Colon (tissue), 2 donors: Measurements from ENCODE around the gene SGK1.

Source experiments
- FAIRE-seq: peaks from 2 replicates; lab custom pipeline; 2012; peaks lifted over from hg19 to GRCh38; lab: Jason Lieb, UNC
- donor health status: control.
- donor health status: control.

Gene SGK1

DNA sequence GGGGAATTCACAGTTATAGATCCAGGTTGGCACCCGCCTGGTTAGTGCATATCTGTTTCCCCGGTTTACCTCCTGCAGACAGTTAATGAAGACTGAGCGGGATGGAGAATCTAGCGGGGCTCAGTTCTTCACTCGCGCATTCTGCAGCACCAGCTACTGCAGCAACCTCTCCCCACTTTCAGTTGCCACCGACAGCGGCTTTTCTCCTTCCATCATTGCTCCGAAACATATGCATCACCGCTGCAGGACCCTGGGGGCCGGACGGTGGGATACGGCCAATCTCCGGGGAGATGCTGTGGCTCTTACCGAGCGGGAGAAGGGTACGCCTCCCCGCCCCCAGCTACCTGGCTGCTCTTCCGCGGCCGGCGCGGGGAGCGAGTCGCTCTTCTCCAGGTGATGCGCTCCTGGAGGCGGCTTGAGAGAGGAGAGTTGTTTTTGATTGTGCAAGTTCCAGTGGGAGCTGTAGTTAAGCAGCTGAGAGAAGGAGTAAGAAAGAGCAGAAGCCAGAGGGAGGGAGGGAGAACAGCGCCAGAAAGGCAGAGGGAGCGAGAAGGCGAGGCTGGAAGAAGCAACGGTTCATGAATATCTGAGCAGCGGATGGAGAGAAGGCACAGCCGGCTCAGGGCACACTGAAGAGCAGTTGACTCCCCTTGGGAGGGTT, at the start of gene SGK1:
Gene SGK1, minus strand, starts transcription at position 642 of the 661 bp plus-strand sequence. CDS start 652 bp downstream, outside the sequence.
- FAIRE-seq: no peak

- no peak for FAIRE-seq
Observed at GRCh38 chr6:134363323-134364039, 45.6 kb upstream of the SGK1 start.

DNA sequence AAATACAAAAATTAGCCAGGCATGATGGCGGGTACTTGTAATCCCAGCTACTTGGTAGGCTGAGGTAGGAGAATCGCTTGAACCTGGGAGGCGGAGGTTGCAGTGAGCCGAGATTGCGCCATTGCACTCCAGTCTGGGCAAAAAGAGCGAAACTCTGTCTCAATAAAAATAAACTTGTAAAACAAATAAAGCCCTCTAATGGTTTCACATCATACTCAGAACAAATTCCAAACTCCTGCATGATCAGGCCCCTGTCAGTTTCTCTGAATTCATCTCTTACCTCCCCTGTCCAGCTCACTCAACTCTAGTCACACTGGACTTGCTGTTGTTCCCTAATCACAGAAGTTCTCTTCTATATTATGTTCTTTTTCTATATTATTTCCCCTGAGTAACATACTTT, 43.1 kb upstream of the SGK1 start:
- FAIRE-seq: no peak

- no peak for FAIRE-seq
Observed at GRCh38 chr6:134359302-134359701, 41.4 kb upstream of the SGK1 start.

DNA sequence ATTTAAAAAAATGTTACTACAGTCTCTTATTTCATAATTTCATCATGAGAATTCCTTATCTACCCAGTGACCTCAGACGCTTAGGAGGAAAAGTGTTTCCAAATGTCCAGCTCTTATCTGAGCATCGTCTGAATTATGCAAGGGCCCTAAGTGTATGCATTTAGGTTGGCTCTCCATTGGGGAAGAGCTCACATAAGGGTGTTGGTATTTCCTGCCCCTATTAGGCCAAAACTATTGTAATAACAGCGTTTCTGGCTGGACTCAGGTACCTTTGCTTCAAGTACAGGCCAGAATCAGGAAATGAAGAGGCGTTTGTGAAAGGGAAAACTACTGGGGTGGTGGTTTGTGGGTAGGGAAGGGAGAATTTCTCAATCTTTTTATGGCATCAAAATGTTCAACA, 40.4 kb upstream of the SGK1 start:
- no peak for FAIRE-seq

DNA sequence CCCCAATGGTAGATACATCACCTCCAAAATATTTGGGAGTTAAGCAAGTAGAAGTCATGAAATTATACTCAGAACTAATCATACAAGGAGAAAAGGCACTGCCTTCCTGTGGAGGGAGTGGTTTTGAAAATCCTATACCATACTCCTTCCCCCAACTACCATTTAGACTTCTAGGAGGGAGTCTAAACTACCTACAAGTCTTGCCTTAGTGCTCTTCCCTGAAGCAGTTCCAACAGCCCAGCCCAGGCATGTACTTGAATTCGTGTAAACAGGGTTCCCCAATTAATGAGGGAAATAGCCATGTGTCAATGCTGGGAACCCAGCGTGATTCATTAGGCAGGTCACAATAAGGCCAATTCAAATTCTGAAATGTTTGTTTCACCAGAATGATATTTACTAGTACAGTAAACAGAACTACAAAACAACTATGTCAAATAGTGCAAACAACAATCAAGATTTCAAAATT, 39.1 kb upstream of the SGK1 start:
- FAIRE-seq: no peak

DNA sequence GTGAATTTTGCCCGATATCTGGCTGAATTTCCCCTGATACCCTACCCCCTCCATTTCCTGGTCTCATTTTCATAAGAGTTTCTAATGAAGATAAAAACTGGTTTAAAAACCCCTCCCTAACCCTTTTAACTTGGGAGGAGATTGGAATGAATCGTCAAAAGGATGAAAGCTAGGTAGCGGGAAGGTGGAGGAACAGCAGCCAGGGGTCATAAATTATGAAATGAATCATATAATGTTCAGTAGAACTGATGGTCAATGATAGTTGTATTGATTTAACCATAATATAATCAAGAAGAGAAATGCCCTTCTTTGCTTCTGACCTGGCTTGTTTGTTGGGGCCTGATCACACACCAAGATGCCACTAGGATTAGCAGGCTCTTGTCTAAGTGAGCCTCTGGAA, 38.5 kb upstream of the SGK1 start:
- FAIRE-seq: no peak

- no peak for FAIRE-seq
Observed at GRCh38 chr6:134352786-134353480, 35.0 kb upstream of the SGK1 start.

GRCh38 chr6:134351615-134352474, 33.9 kb upstream of the SGK1 start:
- FAIRE-seq: no peak

GRCh38 chr6:134347885-134348805, 30.2 kb upstream of the SGK1 start:
- no peak for FAIRE-seq

DNA sequence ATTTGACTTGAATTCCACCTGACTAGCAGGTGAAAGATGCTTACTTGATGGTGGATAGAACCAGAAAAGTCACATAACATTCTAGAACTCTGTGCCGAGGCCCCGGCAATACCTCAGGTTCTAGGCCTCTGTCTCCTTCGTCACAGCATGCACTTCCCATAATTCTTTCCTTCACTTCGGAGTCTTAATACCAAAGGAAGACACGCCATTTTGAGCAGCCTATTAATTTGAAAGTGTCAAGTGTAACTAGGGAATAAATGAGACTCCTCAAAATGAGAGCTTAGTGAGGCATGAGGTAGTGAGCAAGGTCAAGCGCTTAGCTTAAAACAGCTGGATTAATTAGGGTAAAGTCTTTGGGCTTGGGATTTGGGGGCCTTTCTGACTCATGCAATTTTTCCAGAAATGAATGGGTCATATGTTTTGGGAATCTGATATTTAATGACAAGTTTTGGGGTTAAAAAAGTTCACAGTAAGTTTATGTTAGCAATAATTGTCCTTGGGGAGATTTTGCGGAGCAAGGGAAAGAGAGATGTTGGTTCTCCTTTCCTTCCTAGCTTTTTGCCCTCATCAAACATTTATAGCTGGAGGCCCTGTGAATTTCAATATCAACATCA, 29.1 kb upstream of the SGK1 start:
- no peak for FAIRE-seq

DNA sequence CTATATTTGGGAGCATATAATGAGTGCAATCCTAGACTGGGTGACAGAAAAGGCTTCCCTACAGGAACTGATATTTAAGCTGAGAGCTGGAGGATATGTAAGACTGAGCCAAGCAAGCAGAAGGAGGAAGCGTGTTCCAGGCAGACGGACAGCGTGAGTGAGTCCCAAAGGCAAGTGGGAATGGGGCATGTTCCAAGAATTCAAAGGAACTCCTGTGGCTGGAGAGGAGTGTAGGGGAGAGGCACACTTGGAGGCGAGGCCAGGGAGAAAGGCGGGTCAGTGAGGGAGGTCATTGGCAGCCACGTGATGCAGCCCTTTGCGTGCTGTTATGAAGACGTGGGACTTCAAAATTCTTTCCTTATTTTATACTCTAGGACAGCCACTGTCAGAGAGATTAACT, 27.9 kb upstream of the SGK1 start:
- FAIRE-seq: no peak

DNA sequence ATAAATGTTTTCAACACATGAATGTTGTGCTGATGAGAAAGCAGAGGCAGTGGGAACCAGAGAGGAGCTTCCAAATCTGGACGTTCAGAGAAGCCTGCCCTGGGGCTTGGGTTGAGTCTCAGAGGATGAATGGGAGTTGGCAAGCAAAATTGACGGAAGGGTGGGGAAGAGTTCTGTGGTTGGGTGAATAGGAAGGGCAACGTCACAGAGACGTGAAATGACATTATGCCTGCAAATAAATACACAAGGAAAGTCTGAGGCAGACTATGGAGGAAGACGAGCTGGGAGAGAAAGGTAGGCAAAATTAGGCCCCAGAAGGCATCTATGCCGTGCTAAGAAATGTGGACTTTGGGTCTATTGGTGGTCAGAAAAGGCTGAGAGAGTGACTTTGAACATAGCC, 25.2 kb upstream of the SGK1 start:
- FAIRE-seq: no peak

DNA sequence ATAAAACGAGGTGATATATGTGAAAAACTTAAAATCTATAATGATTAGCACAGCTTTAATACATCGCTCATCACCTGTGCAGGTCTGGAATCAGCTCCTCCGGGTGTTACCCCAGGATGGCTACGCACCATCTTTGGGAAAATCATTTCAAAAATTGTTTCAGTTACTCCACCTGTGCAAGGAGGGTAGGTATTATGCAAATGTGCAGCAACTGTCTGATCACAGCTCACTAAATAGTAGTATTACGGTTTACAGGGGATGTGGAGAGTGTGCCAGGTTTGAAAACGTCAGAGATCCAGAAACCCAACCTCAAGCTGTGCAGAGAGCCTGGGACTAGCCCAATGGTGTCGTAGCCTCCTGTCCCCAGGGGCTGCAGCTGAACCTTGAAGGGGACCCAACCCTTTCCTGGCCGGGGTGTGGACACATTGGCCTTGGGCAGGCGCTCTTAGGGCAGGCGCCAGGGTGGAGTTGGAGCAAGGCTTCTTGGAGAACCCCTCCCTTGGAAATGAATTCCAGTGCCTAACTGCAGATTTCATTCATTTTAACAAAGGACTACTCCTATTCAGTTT, 24.2 kb upstream of the SGK1 start:
- FAIRE-seq: no peak

DNA sequence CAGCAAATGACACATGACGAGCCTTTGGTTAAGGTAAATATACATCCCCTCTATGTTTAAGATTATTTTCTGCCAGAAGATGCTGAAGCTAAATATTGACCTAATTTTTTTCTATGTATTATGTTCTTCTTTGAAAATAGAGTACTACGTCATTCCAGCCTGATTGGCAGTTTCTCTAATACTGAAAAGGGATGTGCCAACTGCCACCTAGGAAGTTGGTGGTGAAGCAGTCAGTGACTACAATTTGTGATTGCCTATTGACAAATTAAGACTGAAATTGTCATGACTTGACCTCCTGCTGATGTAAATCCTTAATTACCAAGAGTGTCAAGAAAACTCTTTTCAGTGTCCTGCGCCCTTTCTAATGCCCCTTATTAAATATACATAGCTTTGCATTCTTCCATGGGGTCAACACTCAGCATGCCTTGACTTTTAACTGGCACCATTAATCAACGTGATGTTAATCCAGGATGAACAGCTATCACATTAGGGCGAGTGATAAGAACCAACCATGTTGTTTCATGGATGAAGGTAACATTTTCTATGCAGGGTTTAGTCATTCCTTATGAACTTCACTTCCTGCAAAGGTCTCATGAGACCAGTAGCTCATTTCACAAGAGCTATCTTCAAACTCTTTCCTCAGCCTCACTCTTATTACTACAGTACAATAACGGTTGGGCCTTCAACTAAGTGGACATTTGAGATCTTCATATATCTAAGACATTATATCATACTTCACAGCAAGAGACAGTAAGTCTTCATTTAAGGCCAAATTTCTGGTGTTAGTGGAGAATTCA, 22.5 kb upstream of the SGK1 start:
- FAIRE-seq: no peak

GRCh38 chr6:134339216-134339615, 21.3 kb upstream of the SGK1 start:
- no peak for FAIRE-seq

DNA sequence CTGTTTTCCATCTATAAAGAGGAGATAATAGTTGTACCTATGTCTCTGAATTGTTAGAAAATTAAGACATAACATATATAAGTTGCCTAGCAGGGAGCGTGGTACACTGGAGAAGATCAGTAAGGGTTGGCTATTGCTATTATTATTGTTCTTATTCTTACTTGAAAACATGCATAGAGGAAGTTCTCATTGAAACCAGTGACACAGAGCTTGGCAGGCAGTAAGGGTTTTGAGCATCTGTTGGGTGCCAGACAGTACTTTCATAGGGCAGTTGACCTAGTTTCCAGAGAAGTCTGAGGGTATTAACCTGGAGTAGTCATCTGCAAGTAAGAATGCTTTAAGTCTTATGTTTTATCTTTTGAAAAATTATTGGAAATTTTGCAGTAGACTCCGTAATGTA, 13.3 kb upstream of the SGK1 start:
- no peak for FAIRE-seq

DNA sequence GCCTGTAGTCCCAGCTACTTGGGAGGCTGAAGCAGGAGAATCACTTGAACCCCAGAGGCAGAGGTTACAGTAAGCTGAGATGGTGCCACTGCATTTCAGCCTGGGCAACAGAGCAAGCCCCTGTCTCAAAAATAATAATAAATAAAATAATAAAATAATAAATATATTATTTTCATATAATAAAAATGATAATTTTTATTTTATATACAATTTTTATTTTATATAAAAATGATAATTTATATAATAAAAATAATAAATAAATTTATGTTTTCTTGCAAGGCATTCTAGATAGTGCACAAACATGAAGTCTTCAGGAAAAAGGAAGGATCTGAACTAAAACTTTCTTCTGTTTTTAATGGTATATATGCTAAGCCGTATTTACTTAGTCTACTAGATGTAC, 12.6 kb upstream of the SGK1 start:
- peak; percentile 14 for FAIRE-seq

- no peak for FAIRE-seq
Observed at GRCh38 chr6:134328792-134329191, 10.9 kb upstream of the SGK1 start.

- no peak for FAIRE-seq
Observed at GRCh38 chr6:134328138-134328537, 10.2 kb upstream of the SGK1 start.
